Mononuclear cell (primary cell): ENCODE measurements around the gene DMRT2. TPM values are rescaled to one million over a fixed set of nuclear protein-coding genes. Genes with fewer than 3 reads are reported as not detected.

Experiments
- H3K27me3 ChIP-seq: 2 replicates; pipeline ENCODE4 v1.6.0; 2011; ENCODE audit warnings: low read length, control low read depth; ENCODE audit not compliant: insufficient read depth
- H3K4me1 ChIP-seq: 2 replicates; pipeline ENCODE4 v1.5.1; 2011; ENCODE audit warnings: mild to moderate bottlenecking, low read length, control low read depth; ENCODE audit not compliant: insufficient read depth
- H3K4me3 ChIP-seq: 2 replicates; pipeline ENCODE4 v1.5.1; 2011; ENCODE audit warnings: mild to moderate bottlenecking, low read length, moderate library complexity
- H3K9me3 ChIP-seq: 2 replicates; pipeline ENCODE4 v1.5.1; 2011; ENCODE audit warnings: low read depth, mild to moderate bottlenecking, control low read depth, low read length
- total RNA-seq: library from RNA; depleted of rRNA; stranded (reverse); fragments of >200 nt; gene quantifications from one replicate; pipeline ENCODE4 v1.2.3, GENCODE V29; 2012

Gene DMRT2
- total RNA-seq, 1 donor, result not detected

- no peaks in the 10 kb centered on the region for H3K9me3 ChIP-seq
- H3K27me3 ChIP-seq, result no peaks in the 10 kb centered on the region
- no peaks in the 10 kb centered on the region for H3K4me1 ChIP-seq
- H3K4me3 ChIP-seq, result no peak overlapping the region
Observed at GRCh38 chr9:1098551-1098950, 48.4 kb downstream of the DMRT2 start.

DNA sequence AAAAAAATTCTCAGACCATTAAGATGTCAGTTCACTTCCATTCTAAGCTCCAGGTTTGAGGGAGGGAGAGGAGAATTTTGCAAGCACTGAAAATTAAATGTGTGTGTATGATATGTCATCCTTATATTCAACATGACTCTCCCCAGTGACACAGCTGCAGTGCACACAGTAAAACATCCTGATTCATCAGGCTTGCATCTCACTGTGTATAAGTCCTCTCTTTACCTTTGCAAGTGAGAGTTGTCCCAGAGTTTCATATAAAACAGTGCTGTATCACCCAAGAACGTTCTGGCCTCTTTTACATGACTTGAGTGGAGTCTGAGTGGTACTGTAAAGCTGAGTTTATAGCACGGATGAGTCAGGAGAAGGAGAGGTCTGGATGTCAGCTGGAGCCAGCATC, 50.0 kb downstream of the DMRT2 start:
- H3K9me3 ChIP-seq, result no peaks in the 10 kb centered on the region
- no peaks in the 10 kb centered on the region for H3K27me3 ChIP-seq
- H3K4me3 ChIP-seq, result no peak overlapping the region
- no peaks in the 10 kb centered on the region for H3K4me1 ChIP-seq

GRCh38 chr9:1100945-1101344, 50.8 kb downstream of the DMRT2 start:
- Histone ChIP-seq H3K9me3 (no peaks in the 10 kb centered on the region), H3K4me1 (no peaks in the 10 kb centered on the region), H3K4me3 (no peak overlapping the region), H3K27me3 (no peaks in the 10 kb centered on the region)

- no peaks in the 10 kb centered on the region for H3K9me3 ChIP-seq
- no peaks in the 10 kb centered on the region for H3K4me1 ChIP-seq
- H3K27me3 ChIP-seq, result no peaks in the 10 kb centered on the region
- H3K4me3 ChIP-seq, result no peak overlapping the region
Observed at GRCh38 chr9:1101846-1102641, 51.9 kb downstream of the DMRT2 start.

GRCh38 chr9:1102642-1102970, 52.4 kb downstream of the DMRT2 start:
- Histone ChIP-seq H3K4me1 (no peaks in the 10 kb centered on the region), H3K27me3 (no peaks in the 10 kb centered on the region), H3K4me3 (no peak overlapping the region), H3K9me3 (no peaks in the 10 kb centered on the region)

Other genes with a start within 250 kb of the DMRT2 start
- gene DMRT1, start 208.7 kb upstream of the DMRT2 start, total RNA-seq, result not detected
- gene DMRT3, start 73.7 kb upstream of the DMRT2 start, total RNA-seq, result not detected